WTC11 (cell line): Measurements from ENCODE around the gene HOXB1. TPM values are rescaled to one million over a fixed set of nuclear protein-coding genes. Genes with fewer than 3 reads are reported as not detected.

Experiments
- ATAC-seq: fragments of 200-7000 bp; cut with Tn5 transposase; 2 replicates; pipeline ENCODE4 v1.10.0; 2021; ENCODE audit warnings: mild to moderate bottlenecking, moderate library complexity
- CTCF ChIA-PET: fragments of 300-600 bp; sonication (Branson Sonifier 250); formaldehyde crosslinking; loops from one replicate; lab custom pipeline; 2021; ENCODE audit warnings: antibody characterized with exemption; lab: Charles Lee
- POLR2A ChIA-PET: fragments of 350-600 bp; sonication (Branson Sonifier 250); formaldehyde crosslinking; loops from one replicate; lab custom pipeline; 2021; ENCODE audit warnings: antibody characterized with exemption; lab: Charles Lee
- DNase-seq: peaks from one replicate; pipeline ENCODE4 v3.0.0; 2021; ENCODE audit warnings: low spot score
- H3K27ac Mint-ChIP-seq: 2 replicates; pipeline ENCODE4 v1.8.0; 2021; ENCODE audit warnings: mixed read lengths
- H3K27me3 Mint-ChIP-seq: 2 replicates; pipeline ENCODE4 v1.8.0; 2021; ENCODE audit warnings: low read depth, mild to moderate bottlenecking, moderate library complexity, mixed read lengths
- H3K36me3 Mint-ChIP-seq: 2 replicates; pipeline ENCODE4 v1.8.0; 2021; ENCODE audit warnings: mixed read lengths
- H3K4me1 Mint-ChIP-seq: 2 replicates; pipeline ENCODE4 v1.8.0; 2022; ENCODE audit warnings: mixed read lengths
- H3K4me3 Mint-ChIP-seq: 2 replicates; pipeline ENCODE4 v1.8.0; 2021; ENCODE audit warnings: mild to moderate bottlenecking, moderate library complexity, mixed read lengths
- H3K9me3 Mint-ChIP-seq: 2 replicates; pipeline ENCODE4 v1.8.0; 2021; ENCODE audit warnings: mixed read lengths
- FOXK1 ChIP-seq: sonication (generic); formaldehyde crosslinking; IDR thresholded peaks from 2 replicates; pipeline ENCODE4 v1.8.0; 2022; ENCODE audit warnings: mild to moderate bottlenecking, moderate library complexity, missing genetic modification reagents
- FOXP1 ChIP-seq: sonication (generic); formaldehyde crosslinking; IDR thresholded peaks from 2 replicates; pipeline ENCODE4 v1.8.0; 2022; ENCODE audit warnings: missing genetic modification reagents, mild to moderate bottlenecking, moderate library complexity, borderline replicate concordance
- FOXP4 ChIP-seq: sonication (generic); formaldehyde crosslinking; IDR thresholded peaks from 2 replicates; pipeline ENCODE4 v1.8.0; 2022; ENCODE audit warnings: mild to moderate bottlenecking, missing genetic modification reagents
- MLX ChIP-seq: sonication (generic); formaldehyde crosslinking; IDR thresholded peaks from 2 replicates; pipeline ENCODE4 v1.8.1; 2023; ENCODE audit warnings: mild to moderate bottlenecking, missing genetic modification reagents, moderate library complexity
- MXD4 ChIP-seq: fragments of 250-450 bp; sonication (Bioruptor Pico); IDR thresholded peaks from 2 replicates; pipeline ENCODE4 v1.8.0; 2021; ENCODE audit warnings: mild to moderate bottlenecking, moderate library complexity, borderline replicate concordance
- MYBL2 ChIP-seq: sonication (generic); formaldehyde crosslinking; IDR thresholded peaks from 2 replicates; pipeline ENCODE4 v1.8.1; 2023; ENCODE audit warnings: mild to moderate bottlenecking, moderate library complexity, missing genetic modification reagents
- NFE2L1 ChIP-seq: sonication (generic); formaldehyde crosslinking; IDR thresholded peaks from 2 replicates; pipeline ENCODE4 v1.8.1; 2023; ENCODE audit warnings: missing genetic modification reagents
- PRDM15 ChIP-seq: sonication (generic); formaldehyde crosslinking; IDR thresholded peaks from 2 replicates; pipeline ENCODE4 v1.8.0; 2022; ENCODE audit warnings: missing genetic modification reagents
- PRRX2 ChIP-seq: fragments of 250-450 bp; sonication (Bioruptor Pico); IDR thresholded peaks from 2 replicates; pipeline ENCODE4 v1.8.0; 2021; ENCODE audit warnings: mild to moderate bottlenecking
- SMAD4 ChIP-seq: sonication (generic); formaldehyde crosslinking; IDR thresholded peaks from 2 replicates; pipeline ENCODE4 v1.8.0; 2022; ENCODE audit warnings: mild to moderate bottlenecking, missing genetic modification reagents
- SOX15 ChIP-seq: fragments of 250-450 bp; sonication (Bioruptor Pico); IDR thresholded peaks from 2 replicates; pipeline ENCODE4 v1.9.0; 2021; ENCODE audit warnings: mild to moderate bottlenecking
- TEAD1 ChIP-seq: sonication (generic); formaldehyde crosslinking; IDR thresholded peaks from 2 replicates; pipeline ENCODE4 v1.8.0; 2022; ENCODE audit warnings: mild to moderate bottlenecking, missing genetic modification reagents
- TEAD4 ChIP-seq: sonication (generic); formaldehyde crosslinking; IDR thresholded peaks from 2 replicates; pipeline ENCODE4 v1.8.0; 2022; ENCODE audit warnings: mild to moderate bottlenecking, missing genetic modification reagents
- ZMAT4 ChIP-seq: fragments of 250-450 bp; sonication (Bioruptor Pico); IDR thresholded peaks from 2 replicates; pipeline ENCODE4 v1.9.0; 2021; ENCODE audit warnings: mild to moderate bottlenecking
- ZNF138 ChIP-seq: sonication (generic); formaldehyde crosslinking; conservative IDR thresholded peaks from 2 replicates; pipeline ENCODE4 v1.8.1; 2022; ENCODE audit warnings: mild to moderate bottlenecking, moderate library complexity, missing genetic modification reagents
- ZNF219 ChIP-seq: sonication (generic); formaldehyde crosslinking; IDR thresholded peaks from 2 replicates; pipeline ENCODE4 v1.8.0; 2023; ENCODE audit warnings: missing genetic modification reagents, mild to moderate bottlenecking, borderline replicate concordance
- ZNF396 ChIP-seq: fragments of 250-450 bp; sonication (Bioruptor Pico); IDR thresholded peaks from 2 replicates; pipeline ENCODE4 v1.8.0; 2021; ENCODE audit warnings: mild to moderate bottlenecking, moderate library complexity, borderline replicate concordance
- total RNA-seq: library from RNA; stranded (reverse); gene quantifications from 3 replicates; pipeline ENCODE4 v1.2.3, GENCODE V29; 2021
- TF ChIP-seq, protein P1 (sequence below): sonication (generic); formaldehyde crosslinking; IDR thresholded peaks from 2 replicates; pipeline ENCODE4 v1.8.0; 2022; ENCODE audit warnings: mild to moderate bottlenecking, missing genetic modification reagents
- TF ChIP-seq, protein P2 (sequence below): sonication (generic); formaldehyde crosslinking; IDR thresholded peaks from 2 replicates; pipeline ENCODE4 v1.8.1; 2022; ENCODE audit warnings: missing genetic modification reagents, borderline replicate concordance
- TF ChIP-seq, protein P3 (sequence below): sonication (generic); formaldehyde crosslinking; IDR thresholded peaks from 2 replicates; pipeline ENCODE4 v1.8.1; 2022; ENCODE audit warnings: low read depth, missing genetic modification reagents, borderline replicate concordance

HOXB1 gene
- total RNA-seq, 1 experiment from 2014 or later = 0.63 TPM

DNA sequence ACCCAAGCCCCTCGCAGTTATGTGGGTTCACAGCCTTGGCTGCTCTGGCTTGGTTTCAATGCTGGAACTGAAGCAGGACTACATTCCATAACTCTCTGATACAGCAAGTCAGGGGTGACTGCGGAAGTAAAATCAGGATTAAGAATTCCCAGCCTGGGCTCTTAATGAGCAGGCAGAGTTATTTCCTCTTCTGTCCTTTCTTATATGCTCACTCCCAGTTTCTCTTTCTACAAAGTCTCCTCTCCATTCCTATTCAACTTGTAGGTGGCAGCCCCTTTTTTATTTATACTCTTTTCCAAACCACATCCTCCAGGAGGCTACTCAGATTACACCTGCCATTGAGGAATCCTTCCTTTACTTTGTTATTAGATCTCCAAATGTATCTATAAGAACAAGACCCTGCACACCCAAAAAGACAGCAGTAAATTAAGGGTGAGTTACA lies 40.3 kb downstream of the HOXB1 start:
- H3K36me3 Mint-ChIP-seq = no peaks in the 10 kb centered on the region
- ChIA-PET CTCF (no interaction called here), POLR2A (no interaction called here)
- no peak overlapping the region for H3K4me3 Mint-ChIP-seq
- DNase-seq (no peak), ATAC-seq (no peak)
- peaks cover 3% of the 10 kb centered on the region for H3K9me3 Mint-ChIP-seq
- peaks cover 23% of the 10 kb centered on the region for H3K4me1 Mint-ChIP-seq
- TF ChIP-seq MLX (no peak), FOXP4 (no peak), PRRX2 (CRISPR knock-in tag) (no peak), FOXK1 (CRISPR knock-in tag) (no peak), TEAD4 (CRISPR knock-in tag) (no peak), NFE2L1 (CRISPR knock-in tag) (no peak), ZMAT4 (no peak), PRDM15 (CRISPR knock-in tag) (no peak), FOXP1 (CRISPR knock-in tag) (no peak), SMAD4 (CRISPR knock-in tag) (no peak), SOX15 (CRISPR knock-in tag) (no peak)
- TF ChIP-seq, protein P1, sequence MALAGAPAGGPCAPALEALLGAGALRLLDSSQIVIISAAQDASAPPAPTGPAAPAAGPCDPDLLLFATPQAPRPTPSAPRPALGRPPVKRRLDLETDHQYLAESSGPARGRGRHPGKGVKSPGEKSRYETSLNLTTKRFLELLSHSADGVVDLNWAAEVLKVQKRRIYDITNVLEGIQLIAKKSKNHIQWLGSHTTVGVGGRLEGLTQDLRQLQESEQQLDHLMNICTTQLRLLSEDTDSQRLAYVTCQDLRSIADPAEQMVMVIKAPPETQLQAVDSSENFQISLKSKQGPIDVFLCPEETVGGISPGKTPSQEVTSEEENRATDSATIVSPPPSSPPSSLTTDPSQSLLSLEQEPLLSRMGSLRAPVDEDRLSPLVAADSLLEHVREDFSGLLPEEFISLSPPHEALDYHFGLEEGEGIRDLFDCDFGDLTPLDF (CRISPR knock-in tag) = no peak
- TF ChIP-seq, protein P2, sequence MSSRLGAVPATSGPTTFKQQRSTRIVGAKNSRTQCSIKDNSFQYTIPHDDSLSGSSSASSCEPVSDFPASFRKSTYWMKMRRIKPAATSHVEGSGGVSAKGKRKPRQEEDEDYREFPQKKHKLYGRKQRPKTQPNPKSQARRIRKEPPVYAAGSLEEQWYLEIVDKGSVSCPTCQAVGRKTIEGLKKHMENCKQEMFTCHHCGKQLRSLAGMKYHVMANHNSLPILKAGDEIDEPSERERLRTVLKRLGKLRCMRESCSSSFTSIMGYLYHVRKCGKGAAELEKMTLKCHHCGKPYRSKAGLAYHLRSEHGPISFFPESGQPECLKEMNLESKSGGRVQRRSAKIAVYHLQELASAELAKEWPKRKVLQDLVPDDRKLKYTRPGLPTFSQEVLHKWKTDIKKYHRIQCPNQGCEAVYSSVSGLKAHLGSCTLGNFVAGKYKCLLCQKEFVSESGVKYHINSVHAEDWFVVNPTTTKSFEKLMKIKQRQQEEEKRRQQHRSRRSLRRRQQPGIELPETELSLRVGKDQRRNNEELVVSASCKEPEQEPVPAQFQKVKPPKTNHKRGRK (CRISPR knock-in tag) = no peak
- H3K27me3 Mint-ChIP-seq = peaks cover 82% of the 10 kb centered on the region
- H3K27ac Mint-ChIP-seq = no peak overlapping the region

GRCh38 chr17:48489781-48490180 lies 41.0 kb downstream of the HOXB1 start:
- H3K9me3 Mint-ChIP-seq = peaks cover 5% of the 10 kb centered on the region
- POLR2A ChIA-PET = no interaction called here
- CTCF ChIA-PET = interaction anchor here (0.7 to 0.8 kb wide), 2 partner anchors 11 to 66 kb away, joined by 3 read pairs; no protein-coding TSS in a partner anchor
- DNase-seq = no peak
- TF ChIP-seq ZNF138 (CRISPR knock-in tag) = no peak
- TF ChIP-seq ZNF396 (CRISPR knock-in tag) = no peak
- no peak for TF ChIP-seq MXD4 (CRISPR knock-in tag)
- no peak for TF ChIP-seq TEAD1 (CRISPR knock-in tag)
- TF ChIP-seq, protein P1 (CRISPR knock-in tag) = no peak
- TF ChIP-seq MYBL2 = no peak
- TF ChIP-seq ZNF219 (CRISPR knock-in tag) = no peak
- TF ChIP-seq, protein P3, sequence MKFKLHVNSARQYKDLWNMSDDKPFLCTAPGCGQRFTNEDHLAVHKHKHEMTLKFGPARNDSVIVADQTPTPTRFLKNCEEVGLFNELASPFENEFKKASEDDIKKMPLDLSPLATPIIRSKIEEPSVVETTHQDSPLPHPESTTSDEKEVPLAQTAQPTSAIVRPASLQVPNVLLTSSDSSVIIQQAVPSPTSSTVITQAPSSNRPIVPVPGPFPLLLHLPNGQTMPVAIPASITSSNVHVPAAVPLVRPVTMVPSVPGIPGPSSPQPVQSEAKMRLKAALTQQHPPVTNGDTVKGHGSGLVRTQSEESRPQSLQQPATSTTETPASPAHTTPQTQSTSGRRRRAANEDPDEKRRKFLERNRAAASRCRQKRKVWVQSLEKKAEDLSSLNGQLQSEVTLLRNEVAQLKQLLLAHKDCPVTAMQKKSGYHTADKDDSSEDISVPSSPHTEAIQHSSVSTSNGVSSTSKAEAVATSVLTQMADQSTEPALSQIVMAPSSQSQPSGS = no peak
- TF ChIP-seq FOXP1 (CRISPR knock-in tag) = no peak
- TF ChIP-seq, all 79 proteins: peak for 0
- ATAC-seq = no peak
- Mint-ChIP-seq H3K27me3 (peaks cover 76% of the 10 kb centered on the region), H3K4me3 (no peak overlapping the region), H3K27ac (no peak overlapping the region), H3K4me1 (peaks cover 23% of the 10 kb centered on the region), H3K36me3 (no peaks in the 10 kb centered on the region)
